Mammary epithelial cell (primary cell): ENCODE results near the gene MAPK10.

Experiments
- CTCF ChIP-seq, 2 donors: IDR thresholded peaks in 1 of 2; conservative IDR thresholded peaks in 1 of 2; 2 replicates each; pipeline ENCODE4 v1.5.1; 2011 to 2012; ENCODE audit warnings: inconsistent platforms in 2 of 2, low read length in 2 of 2, mild to moderate bottlenecking in 2 of 2, control low read depth in 1 of 2, low read depth in 1 of 2; ENCODE audit not compliant: insufficient read depth in 1 of 2; ENCODE audit errors: extremely low read depth in 1 of 2
- EZH2 ChIP-seq: IDR thresholded peaks from 2 replicates; pipeline ENCODE4 v1.6.1; 2012; ENCODE audit warnings: low read length, inconsistent platforms, borderline replicate concordance

GRCh38 chr4:86296865-86297264 is 63.0 kb downstream of the MAPK10 start:
- TF ChIP-seq CTCF (conservative IDR thresholded peaks at IDR 0.05 in 1 of 2, IDR thresholded peaks at IDR 0.05 in 1 of 2; ENCODE audit: extremely low read depth in 1 of 2, insufficient read depth in 1 of 2, low read depth in 1 of 2, low read length in 2 of 2) (no peak), EZH2 (no peak)
